HG03039 (cell line): ENCODE measurements around the gene SIX2.
"Not testable (repeated sequence)": the region's sequence is repeated elsewhere in the genome, so short reads cannot be mapped to it uniquely, and the experiment has no call there.

Experiments used
- ATAC-seq: cut with Tn5 transposase; IDR thresholded peaks from one replicate; pipeline ENCODE4 v1.9.1; 2021; ENCODE audit warnings: mild to moderate bottlenecking, moderate library complexity; ENCODE audit not compliant: unreplicated experiment

The SIX2 gene

DNA sequence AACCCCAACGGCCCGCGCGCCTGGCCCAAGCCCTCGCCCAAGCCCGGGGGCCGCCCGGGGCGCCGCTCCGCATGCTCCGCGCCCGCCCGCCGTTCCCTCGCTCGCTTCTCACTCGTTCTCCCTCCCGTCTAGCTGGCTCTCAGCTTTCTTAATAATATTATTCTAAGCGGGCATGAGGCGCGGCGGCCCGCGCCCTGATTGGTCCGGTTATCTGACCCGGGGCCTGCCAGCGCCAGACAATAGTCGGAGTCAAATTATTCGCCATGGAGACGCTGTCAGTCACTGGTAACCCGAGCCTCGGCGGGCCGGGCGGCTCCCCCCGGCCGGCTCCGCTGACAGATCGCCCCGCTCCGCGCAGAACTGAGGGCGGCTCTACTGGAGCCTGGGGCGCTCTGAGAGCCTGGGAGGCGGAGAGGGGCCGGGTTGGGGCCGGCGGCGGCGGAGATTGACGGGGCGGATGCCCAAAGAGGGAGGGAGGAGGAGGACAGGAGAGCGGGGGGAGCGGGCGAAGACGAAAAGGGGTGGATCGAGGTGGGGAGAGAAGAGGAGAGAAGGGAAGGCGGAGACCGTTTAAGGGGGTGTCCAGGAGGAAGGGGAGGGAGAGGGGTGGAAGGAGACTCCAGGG lies at the start of gene SIX2:
SIX2 (minus strand) TSS at position 150 of the 625 bp plus-strand sequence. CDS start 342 bp downstream, outside the sequence.
- no peak for ATAC-seq

GRCh38 chr2:45055162-45055605 lies 45.9 kb upstream of the SIX2 start:
- no peak for ATAC-seq

- no peak for ATAC-seq
Measured at GRCh38 chr2:45053966-45054365, 44.7 kb upstream of the SIX2 start.

DNA sequence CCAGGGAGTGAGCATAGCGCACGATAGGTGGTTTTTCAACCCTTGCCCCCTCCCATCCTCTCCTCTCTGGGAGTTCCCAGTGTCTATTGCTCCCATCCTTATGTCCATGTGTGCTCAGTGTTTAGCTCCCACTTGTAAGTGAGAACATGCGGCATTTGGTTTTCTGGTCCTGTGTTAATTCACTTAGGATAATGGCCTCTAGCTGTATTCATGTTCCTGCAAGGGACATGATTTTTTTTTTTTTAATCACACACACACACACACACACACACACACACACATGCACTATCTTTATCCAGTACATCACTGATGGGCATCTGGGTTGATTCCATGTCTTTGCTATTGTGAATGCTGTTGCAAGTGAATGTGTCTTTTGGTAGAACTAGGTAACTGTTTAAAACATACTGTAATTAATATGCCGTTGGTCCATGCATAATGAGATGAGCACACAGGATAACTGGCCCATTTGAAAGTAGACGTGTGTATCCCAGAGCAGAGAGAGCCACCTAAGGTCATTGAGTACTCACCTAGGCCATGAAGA lies 43.2 kb upstream of the SIX2 start:
- ATAC-seq, result no peak

GRCh38 chr2:45049569-45050336 lies 40.5 kb upstream of the SIX2 start:
- ATAC-seq, result no peak

DNA sequence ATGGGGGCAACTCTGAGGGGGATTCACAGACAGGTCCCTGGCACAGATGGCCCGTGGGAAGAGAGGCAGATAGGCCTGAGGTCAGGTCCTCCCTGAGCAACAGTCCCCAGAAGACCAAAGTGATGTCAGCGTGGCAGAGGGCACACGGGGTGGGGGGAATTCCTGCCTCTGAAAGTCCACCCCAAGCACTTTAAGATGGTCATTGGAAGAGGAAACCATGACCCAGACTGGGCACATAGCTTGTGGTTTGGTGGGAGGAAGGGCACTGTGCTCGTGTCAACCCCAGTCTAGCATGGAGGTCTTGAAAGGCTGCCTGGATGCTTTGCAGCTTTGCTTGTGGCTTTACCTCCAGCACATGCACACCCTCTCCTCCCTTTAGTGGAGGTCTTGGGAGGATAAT lies 38.0 kb upstream of the SIX2 start:
- ATAC-seq, result no peak

- ATAC-seq, result no peak
Measured at GRCh38 chr2:45046786-45047185, 37.5 kb upstream of the SIX2 start.

DNA sequence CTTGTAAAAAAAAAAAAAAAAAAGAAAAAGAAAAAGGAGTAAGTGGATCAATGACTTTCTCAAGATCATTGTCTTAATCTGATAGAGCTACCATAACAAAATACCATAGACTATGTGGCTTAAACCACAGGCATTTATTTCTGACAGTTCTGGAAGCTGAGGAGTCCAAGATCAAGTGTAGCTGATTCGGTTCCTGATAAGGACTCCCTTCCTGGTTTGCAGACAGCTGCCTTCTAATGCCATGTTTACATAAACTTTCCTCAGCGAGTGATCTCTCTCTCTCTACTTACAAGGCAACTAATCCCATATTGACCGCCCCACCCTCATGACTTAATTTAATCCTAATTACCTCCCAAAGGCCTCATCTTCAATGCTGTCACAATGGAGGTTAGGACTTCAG lies 36.5 kb upstream of the SIX2 start:
- ATAC-seq, result no peak

DNA sequence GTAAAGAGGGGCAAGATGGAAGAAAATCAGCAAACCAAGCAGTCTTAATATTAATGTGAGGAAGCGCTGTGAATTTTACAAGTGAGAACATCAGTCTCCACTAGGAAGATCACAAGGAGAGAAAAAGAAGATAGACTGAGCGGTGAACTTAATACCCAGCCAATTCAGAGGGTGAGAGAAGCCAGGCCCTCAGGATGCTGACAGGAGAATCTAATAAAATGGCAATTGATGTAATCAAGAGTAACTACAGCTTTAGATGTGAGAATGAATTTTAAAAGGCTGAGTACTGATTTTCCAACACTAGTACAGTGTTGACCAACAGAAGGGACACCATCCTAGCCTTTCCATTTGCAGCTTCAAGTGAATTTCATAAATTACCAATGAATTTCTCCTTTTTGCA lies 35.7 kb upstream of the SIX2 start:
- no peak for ATAC-seq

DNA sequence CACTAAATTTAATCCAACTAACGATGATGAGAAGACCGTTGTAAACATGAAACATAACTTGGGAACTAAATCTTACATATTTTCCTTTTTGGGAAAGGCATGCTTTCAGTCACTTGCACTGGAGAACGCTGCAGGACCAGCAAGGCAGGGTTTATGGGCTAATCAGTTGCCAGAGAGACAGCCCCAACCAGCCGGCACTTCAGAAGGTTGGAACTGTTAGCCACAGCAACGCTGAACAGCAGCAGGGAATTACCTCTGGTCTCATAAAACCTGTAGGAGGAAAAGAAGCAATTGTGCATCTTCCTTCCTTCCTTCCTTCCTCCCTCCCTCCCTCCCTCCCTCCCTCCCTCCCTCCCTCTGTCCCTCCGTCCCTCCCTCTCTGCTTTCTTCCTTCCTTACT lies 33.9 kb upstream of the SIX2 start:
- no peak for ATAC-seq

- ATAC-seq, result no peak
Measured at GRCh38 chr2:45042401-45042800, 33.1 kb upstream of the SIX2 start.

GRCh38 chr2:45040786-45041185 lies 31.5 kb upstream of the SIX2 start:
- ATAC-seq, result no peak

DNA sequence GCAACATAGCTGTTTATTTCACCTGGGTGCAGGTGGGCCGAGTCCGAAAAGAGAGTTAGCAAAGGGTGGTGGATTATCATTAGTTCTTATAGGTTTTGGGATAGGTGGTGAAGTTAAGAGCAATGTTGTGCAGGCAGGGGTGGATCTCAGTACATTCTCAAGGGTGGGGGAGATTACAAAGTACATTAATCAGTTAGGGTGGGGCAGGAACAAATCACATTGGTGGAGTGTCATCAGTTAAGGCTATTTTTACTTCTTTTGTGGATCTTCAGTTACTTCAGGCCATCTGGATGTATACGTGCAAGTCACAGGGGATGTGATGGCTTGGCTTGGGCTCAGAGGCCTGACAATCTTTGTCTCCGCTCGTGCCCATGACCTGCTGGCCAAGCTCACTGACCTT lies 30.6 kb upstream of the SIX2 start:
- ATAC-seq, result not testable (repeated sequence)

DNA sequence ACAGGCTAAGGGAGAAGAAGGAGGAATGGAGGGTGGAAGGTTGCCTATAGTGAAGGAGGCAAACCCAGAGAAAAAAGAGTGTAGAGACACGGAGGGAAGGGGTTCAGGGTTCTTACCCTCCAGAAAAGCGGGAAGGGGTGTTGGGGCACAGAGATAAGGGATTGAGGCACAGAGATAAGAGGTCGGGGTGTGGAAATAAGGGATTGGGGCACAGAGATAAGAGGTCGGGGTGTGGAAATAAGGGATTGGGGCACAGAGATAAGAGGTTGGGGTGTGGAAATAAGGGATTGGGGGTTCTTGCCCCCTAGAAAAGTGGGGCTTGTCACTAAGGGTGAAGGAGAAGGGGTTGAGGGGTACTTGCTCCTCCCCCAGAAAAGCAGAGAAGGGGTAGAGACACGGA lies 29.6 kb upstream of the SIX2 start:
- not testable (repeated sequence) for ATAC-seq

- no peak for ATAC-seq
Measured at GRCh38 chr2:45033302-45033701, 24.1 kb upstream of the SIX2 start.

GRCh38 chr2:45031028-45031427 lies 21.8 kb upstream of the SIX2 start:
- no peak for ATAC-seq

DNA sequence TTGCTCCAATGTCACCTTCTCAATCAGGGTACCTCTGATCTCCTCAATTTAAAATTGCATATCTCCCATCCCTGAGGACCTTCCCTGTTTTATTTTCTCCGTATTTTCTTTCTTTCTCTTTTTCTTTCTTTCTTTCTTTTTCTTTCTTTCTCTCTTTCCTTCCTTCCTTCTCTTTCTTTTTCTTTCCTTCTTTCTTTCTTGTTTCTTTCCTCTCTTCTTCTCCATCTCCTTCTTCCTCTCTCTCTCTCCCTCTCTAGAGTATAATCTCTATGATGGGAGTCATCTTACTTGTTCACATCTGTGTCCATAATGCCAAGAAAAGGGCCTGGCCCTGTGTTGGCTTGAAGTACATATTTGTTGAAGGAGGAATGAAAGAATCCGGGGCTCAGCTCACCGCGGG lies 21.3 kb upstream of the SIX2 start:
- ATAC-seq, result no peak

- ATAC-seq, result no peak
Measured at GRCh38 chr2:45029215-45029614, 20.0 kb upstream of the SIX2 start.

- ATAC-seq, result no peak
Measured at GRCh38 chr2:45028276-45028675, 19.0 kb upstream of the SIX2 start.

DNA sequence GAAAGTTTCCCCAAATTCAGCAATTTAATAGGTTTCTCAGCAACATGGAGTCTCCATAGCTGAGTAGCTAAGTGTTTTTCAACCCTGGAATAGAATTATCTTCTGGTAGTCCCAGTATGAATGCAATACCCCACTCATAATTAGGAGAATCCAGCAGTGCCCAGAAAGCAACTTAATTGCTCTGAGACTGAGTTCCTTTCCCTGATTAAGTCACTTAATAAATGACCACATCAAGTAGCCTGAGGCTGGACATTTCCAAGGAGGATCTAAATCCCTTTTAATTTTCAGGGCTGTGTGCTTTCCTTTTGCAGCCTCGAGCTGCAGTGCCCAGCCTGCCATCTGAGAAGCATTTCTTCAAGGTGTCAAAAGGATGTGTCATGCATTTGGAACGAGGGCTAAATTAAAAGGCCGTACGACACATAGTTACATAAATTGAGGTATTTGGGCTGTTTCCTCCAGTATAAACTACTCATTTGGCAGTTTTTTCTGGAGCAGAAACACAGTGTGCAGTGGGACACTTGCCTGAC lies 17.7 kb upstream of the SIX2 start:
- no peak for ATAC-seq

- no peak for ATAC-seq
Measured at GRCh38 chr2:45024600-45025291, 15.5 kb upstream of the SIX2 start.
